GM12801 (cell line): ENCODE results near the gene WNK2.

ENCODE experiments used
- CTCF ChIP-seq: IDR thresholded peaks from one replicate; pipeline ENCODE4 v1.5.1; 2011; ENCODE audit warnings: control low read depth; ENCODE audit not compliant: insufficient read length; ENCODE audit errors: extremely low read depth

WNK2 gene

GRCh38 chr9:93174976-93175375, 9.0 kb upstream of the WNK2 start:
- no peak for TF ChIP-seq CTCF

GRCh38 chr9:93177676-93178075, 6.3 kb upstream of the WNK2 start:
- TF ChIP-seq CTCF = no peak

GRCh38 chr9:93178851-93179786, 4.8 kb upstream of the WNK2 start:
- TF ChIP-seq CTCF = no peak

GRCh38 chr9:93180938-93181337, 3.0 kb upstream of the WNK2 start:
- TF ChIP-seq CTCF = no peak

- TF ChIP-seq CTCF = no peak
Observed at GRCh38 chr9:93181672-93182435, 2.1 kb upstream of the WNK2 start.

- TF ChIP-seq CTCF = no peak
Observed at GRCh38 chr9:93182572-93182971, 1.4 kb upstream of the WNK2 start.

- TF ChIP-seq CTCF = no peak
Observed at GRCh38 chr9:93183131-93183662, 742 bp upstream of the WNK2 start.
